Measurements from ENCODE around the gene RASSF6.
"Not testable (repeated sequence)": the region's sequence is repeated elsewhere in the genome, so short reads cannot be mapped to it uniquely, and the experiment has no call there.

RASSF6 gene

DNA sequence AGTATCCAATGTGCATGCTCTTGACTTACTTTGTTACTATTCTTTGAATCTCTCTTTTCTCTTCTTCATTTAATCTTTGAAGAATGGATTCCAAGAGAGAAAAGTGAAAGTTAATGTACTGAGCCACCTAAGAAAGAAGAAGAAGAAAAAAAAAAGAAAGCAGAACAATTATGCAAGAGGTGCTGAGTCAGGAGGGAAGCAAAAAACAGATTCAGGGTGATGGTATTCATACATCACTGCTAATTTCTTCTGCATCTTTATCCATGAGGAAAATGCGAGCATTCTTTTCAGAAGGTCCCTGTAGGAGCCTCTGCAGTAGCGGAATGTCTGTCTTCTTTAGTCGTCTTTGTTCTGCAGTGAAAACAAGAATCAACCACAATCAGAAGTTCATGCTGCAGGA lies 43.9 kb downstream of the RASSF6 start:
- no peak for DNase-seq (ENCODE audit: low read depth)

DNA sequence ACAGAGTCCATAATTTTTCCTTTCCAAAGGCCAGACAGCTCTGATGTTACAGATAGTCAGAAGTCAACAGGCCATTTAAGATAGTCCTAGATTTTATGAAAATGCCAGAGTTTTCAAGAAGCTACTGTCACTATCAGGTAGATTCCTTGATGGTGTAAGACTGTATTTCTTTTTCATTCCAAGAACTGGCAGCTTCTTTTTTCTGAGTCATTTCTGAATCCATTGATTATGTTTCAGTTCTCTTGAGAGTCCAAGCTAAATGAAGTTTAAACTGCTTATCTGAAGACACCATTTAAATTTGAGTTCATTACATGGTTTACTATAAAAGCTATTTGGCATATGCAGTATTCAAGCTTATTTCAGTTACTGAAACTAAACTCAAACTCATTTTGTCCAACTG lies 44.6 kb downstream of the RASSF6 start:
- DNase-seq (ENCODE audit: low read depth): no peak

DNA sequence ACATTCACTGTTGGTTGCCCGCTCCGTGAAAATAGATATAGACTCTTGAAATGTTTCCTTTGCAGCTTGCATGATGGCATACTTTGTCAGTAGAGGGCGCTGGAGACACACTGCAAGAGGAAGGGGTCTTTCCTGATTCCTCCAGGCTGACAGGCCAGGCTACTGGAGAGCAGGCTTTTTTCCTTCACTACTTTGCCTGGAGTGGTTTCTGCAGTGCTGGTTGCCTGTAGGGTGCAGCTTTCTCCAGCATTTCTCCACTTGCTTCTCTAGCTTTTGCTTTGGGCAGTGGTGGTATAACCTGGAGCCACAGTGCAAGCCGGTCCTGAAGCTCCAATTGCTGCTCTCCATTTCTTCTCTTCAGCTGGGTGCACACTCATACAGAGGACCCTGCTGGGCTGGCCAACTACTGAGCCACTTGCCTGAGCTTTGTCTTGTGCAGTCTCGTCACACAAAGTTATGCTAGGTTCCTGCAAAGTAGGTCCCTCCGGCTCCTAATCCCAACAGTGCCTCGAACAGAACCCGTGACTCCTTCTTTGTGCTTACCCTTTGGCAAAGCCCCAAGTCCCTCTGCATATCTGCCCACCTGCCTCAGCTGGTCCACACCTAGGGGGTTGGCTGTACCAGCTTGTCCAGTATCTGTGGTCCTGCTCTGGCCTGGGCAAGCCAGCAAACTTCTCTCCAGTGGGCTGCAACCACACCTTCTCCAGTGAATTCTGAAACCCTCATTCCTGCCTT lies 46.3 kb downstream of the RASSF6 start:
- no peak for DNase-seq (ENCODE audit: low read depth)

DNA sequence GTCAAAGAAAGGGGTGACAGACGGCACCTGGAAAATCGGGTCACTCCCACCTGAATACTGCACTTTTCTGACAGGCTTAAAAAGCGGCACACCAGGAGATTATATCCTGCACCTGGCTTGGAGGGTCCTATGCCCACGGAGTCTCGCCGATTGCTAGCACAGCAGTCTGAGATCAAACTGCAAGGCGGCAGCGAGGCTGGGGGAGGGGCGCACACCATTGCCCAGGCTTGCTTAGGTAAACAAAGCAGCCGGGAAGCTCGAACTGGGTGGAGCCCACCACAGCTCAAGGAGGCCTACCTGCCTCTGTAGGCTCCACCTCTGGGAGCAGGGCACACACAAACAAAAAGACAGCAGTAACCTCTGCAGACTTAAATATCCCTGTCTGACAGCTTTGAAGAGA lies 69.4 kb downstream of the RASSF6 start:
- not testable (repeated sequence) for DNase-seq (ENCODE audit: low read depth)

DNA sequence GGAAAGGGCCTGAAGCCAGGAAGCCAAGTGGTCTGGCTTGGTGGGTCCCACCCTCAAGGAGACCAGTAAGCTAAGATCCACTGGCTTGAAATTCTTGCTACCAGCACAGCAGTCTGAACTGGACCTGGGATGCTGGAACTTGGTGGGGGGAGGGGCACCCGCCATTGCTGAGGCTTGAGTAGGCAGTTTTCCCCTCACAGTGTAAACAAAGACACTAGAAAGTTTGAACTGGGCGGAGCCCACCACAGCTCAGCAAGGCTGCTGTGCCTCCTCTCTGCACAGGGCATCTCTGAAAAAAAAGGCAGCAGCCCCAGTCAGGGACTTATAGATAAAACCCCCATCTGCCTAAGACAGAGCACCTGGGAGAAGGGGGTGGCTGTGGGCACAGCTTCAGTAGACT lies 75.6 kb downstream of the RASSF6 start:
- DNase-seq (ENCODE audit: low read depth): no peak

DNA sequence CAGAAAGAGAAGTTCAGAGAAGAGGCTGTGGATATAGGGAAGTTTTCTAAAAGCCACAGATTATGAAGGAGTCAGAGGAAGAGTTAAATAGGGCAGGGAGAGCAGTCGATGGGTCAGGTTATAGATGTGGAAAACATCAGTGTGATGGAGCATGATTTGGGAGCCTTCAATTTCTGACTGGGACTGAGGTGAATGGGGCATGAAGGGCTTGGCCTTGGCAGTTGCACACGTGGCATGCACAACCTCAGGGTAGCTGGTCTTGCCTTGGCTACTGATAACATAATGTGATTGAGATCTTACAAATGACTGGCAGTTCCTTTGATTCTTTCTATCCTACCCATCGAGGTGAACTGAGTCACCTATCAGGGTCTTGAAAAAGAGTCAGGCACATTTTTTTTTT lies 79.0 kb downstream of the RASSF6 start:
- no peak for DNase-seq (ENCODE audit: low read depth)

DNA sequence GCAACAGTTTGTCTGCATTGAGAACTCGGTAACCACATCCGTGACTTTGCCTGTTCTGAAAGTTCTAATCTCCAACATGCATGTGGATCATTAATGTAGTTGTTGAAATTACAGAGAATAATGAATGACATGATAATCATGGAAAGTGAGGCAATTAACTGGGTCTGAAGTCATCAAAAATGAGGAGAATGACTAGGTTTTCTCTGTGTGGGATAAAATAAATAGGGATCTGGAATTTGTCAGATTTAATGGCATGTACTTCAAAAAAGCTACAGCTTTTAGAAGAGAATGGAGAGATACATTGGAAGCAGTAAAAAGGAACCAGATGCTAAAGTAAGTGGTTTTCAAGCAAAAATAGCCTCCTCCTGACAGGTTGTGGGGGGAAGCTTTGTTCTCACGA lies 79.4 kb downstream of the RASSF6 start:
- no peak for DNase-seq (ENCODE audit: low read depth)

DNA sequence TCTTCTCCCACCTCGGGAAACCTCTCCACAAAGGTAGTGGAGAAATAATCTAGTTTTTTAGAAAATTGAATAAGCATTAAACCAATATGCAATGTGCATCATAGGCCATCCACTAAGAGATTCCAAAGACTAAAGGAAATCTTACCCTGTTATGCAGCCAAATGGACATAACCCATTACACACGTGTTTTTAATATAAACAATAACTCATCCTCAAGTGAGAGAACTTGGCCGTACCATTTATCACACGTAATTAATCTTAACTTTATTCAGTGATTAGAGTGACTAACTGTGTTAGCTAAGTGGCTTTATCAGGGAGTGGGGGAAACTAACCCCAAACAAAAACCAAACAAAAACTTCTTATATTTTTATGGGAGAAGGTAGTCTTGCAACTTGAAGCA lies 80.8 kb downstream of the RASSF6 start:
- no peak for DNase-seq (ENCODE audit: low read depth)

DNA sequence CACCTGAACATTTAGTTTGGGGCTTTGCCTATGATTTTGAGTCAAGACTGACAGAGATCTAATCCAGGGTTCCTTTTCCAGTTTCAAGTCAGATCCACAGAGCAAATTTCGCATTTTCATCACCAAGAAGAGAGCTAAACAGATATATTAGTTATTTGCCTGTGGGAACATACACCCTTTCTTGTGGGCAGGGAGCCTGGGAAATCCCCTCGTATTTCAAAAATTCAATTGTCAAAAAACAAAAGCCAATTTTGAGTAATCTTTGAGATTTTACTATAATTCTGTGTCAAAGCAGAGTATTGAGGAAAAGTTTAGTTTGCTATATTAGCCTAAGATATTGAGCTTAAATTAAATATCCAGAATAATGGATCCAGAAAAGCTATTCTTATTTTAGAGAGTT lies 82.1 kb downstream of the RASSF6 start:
- DNase-seq (ENCODE audit: low read depth): no peak

DNA sequence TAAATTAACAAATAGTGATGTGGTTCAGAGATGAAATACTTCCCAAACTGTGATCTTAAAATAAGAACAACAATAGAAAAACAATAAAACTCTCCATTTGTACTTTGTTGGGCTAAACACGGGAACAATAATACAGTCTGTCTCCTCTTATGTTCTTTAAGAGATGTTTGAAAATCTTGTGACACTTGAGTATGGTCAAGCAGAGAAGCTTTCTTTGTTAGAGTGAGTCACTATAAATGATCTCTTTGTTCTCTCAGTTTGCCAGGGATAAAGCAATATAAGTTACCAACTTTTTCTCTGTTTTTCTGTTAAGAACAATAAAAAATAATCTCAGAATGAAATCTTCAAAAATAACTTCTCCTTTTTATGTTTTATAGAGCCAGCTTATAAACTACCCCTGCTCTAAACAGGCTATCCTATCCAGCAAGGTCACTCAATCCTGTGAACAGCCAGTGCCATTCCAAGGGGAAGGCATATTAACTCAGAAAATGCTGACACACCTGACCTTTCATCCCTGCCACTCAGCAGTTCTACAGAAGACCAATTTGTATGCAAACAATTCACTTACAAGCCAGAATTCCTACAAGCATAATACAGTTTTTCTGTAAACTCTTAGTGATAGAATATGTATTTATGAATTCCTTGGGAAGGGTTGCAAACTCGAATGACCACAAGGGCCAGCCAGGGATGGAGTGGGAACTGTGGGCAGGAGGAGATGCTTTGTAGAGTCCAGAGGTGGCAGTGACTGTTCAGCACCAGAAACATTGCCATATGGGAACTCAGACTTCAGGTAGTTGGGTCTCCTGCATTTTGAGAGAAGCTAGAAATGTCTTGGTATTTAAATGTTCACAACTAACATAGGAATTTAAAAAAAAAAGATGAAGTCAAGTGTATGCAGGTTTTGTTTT lies 86.5 kb downstream of the RASSF6 start:
- no peak for DNase-seq (ENCODE audit: low read depth)

DNA sequence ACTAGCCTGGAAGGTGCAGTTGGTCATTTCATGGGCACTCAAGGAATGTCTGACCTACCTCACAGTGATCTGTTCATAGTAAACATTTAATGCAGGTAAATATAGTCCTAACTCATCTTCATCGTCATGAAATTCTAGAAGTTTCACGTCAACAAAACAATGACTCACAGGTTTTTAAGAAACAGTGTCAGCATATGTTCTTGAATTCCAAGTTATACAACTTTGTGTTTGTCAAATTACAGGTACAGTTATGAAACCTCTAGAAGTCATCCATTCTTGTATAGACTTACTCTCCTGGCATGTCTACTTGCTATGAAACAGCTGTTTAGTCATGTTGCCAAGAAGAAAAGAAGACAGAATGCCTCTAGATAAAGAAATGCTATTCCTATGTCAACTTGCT lies 92.1 kb downstream of the RASSF6 start:
- no peak for DNase-seq (ENCODE audit: low read depth)

DNA sequence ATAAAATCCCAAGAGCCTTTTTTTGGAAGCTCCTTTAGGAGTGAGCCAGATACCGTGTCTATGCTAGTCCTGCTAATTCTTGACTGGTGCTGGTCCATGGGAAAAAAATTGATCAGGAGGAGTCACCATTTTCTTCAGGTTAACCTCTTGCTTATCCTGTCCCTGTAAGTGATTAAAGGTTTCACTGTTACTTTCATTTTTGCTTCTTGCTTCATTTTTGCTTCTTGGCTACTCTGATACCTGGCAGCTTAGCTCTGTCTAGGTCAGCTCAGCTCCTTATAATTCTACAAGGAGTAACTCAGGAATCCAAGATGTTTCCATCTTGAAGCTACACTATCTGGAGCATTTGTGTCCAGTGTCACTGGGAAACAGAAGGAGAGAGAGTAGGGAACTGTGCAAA lies 93.0 kb downstream of the RASSF6 start:
- DNase-seq (ENCODE audit: low read depth): no peak

DNA sequence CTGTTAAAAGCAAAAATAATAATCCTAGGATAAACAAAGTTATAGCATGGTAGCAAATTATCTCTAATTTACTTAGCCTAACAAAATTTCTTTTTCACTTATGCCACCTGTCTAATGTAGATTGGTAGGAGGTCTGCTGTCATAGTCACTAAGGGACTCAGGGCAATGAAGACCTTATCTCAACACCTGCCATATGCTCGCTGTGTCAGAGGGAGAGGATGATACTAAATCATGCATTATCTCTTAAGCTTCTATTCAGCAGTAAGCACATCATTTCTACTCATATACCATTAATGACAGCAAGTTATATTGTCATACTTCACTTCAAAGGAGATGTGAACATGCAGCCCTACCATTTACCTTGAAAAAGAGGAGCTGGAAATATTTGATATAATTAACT lies 94.6 kb downstream of the RASSF6 start:
- no peak for DNase-seq (ENCODE audit: low read depth)

DNA sequence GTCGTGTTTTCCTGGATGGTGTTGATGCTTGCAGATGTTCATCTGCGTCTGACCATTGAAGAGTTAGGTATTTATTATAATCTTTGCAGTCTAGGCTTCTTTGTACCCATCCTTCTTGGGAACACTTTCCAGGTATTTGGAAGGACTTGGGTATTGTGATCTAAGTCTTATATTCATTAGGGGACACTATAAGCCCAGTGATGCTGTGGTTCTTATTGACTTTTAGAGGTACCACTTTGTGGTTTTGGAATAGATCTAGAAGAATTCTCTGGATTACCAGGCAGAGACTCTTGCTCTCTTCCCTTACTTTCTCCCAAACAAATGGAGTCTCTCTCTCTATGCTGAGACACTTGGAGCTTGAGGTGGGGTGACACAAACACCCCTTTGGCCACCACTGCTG lies 97.1 kb downstream of the RASSF6 start:
- DNase-seq (ENCODE audit: low read depth): no peak

Data from activated T-cell treated with anti-CD3 and anti-CD28 coated beads for 24 hours (primary cell).